HUDEP-2 (cell line): ENCODE data around the gene WNT6.

Experiments used
- DNase-seq, 76 experiments: peaks; one replicate each; lab custom pipeline; 2025; ENCODE audit not compliant: unreplicated experiment in 76 of 76; lab: John Stamatoyannopoulos, UW

The WNT6 gene

DNA sequence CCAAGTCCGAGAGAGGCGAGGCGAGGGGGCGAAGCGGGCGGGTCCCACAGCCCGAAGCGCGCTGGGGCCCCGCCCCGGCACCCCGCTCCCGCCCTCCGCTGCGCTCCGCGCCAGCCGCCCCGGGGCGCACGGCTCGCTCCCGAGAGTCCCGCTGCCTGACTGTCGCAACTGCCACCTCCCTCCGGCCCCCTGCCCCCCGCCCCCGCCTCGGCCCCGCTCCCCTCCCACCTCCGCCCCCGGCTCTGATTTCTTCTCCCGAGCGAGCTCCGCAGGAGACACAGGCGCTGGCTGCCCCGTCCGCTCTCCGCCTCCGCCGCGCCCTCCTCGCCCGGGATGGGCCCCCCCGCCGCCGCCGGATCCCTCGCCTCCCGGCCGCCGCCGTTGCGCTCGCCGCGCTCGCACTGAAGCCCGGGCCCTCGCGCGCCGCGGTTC, at the start of gene WNT6:
Gene WNT6 (plus strand): TSS at position 250 of the 432 bp plus-strand sequence. CDS start 233 bp downstream, outside the sequence.
- no peak for DNase-seq

DNA sequence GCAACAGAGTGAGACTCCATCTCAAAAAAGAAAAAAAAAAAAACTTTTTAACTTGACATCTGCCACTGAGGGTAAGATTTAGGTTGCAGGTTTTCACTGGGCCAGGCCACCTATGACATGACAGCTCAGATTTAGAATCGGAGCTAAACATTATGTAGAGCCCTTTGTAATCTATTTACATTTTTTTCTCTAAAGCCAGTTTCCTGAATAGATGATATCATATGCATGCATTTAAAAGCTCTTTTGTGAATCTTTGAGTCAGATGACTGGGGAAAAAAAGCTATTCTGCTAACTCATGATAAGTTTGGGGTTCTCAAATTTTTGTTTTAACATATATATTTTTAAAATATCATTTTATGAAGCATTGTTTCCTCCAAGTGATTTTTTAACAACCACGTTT, 49.3 kb upstream of the WNT6 start:
- no peak for DNase-seq

DNA sequence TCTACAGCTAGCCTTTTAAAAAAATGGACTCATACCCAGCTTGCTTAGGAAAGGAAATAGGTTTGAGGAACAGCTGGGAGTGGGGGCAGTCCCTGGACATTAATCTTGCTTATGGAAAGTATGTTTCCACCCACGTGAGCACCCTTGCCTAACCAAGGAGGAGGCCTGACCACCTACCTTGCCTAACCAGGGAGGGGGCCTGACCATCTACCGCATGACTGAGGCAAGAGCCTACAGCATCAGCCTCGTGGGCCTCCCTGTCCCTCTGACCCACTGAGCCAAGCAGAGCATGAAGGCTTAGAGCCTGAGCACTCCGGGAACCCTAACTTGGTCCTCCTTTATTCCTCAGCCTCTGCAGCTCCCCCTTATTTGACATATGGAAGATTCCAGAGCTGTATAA, 48.2 kb upstream of the WNT6 start:
- no peak for DNase-seq

DNA sequence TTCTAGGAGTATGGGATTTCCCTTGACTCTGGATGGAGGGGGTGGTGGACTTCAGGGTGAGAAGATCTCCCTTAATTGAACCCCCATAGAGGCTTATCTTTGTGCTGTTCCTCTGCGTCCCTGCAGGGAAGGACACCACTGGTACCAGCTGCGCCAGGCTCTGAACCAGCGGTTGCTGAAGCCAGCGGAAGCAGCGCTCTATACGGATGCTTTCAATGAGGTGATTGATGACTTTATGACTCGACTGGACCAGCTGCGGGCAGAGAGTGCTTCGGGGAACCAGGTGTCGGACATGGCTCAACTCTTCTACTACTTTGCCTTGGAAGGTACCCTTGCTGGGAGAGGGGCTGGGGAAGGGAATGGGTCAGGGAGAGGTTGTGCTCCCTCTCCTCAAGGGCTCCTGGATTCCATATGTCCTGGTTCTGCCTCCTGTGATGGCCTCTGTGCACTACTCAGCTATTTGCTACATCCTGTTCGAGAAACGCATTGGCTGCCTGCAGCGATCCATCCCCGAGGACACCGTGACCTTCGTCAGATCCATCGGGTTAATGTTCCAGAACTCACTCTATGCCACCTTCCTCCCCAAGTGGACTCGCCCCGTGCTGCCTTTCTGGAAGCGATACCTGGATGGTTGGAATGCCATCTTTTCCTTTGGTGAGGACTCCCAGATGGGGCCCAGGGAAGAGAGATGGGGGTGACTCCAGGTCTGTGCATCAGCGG, 47.3 kb upstream of the WNT6 start:
- no peak for DNase-seq

DNA sequence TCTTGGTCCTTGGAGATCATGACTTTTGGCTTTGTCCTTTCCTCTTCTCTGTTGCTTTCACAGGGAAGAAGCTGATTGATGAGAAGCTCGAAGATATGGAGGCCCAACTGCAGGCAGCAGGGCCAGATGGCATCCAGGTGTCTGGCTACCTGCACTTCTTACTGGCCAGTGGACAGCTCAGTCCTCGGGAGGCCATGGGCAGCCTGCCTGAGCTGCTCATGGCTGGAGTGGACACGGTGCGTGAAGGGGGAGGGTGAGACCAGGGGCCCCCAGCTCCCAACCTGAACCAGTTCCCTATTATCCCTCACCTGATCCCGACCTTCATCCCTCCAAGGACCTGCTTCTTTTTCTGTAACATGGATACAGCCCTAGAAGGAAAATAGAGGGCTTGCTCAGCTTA, 46.7 kb upstream of the WNT6 start:
- no peak for DNase-seq

DNA sequence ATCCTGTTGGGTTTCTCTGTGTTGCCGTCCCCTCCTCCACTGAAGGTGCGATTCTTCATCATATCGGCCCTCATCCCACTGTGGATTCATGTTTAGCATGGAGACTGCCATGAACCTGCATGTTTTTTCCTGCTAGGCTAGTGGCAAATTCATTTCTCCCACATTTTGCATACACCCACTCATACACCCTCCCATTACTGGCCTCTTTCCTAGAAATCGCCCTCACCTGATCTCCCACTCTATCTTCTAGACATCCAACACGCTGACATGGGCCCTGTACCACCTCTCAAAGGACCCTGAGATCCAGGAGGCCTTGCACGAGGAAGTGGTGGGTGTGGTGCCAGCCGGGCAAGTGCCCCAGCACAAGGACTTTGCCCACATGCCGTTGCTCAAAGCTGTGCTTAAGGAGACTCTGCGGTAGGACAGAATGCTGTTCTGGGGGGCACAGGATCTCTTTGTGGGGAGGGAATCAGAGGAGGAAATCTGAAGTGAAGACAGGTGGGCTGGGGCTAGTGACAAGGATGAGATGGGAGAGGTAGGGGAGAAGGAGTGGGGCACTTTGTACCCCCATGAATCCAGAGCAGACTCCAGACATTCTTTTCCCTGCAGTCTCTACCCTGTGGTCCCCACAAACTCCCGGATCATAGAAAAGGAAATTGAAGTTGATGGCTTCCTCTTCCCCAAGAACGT, 45.7 kb upstream of the WNT6 start:
- DNase-seq, result no peak

DNA sequence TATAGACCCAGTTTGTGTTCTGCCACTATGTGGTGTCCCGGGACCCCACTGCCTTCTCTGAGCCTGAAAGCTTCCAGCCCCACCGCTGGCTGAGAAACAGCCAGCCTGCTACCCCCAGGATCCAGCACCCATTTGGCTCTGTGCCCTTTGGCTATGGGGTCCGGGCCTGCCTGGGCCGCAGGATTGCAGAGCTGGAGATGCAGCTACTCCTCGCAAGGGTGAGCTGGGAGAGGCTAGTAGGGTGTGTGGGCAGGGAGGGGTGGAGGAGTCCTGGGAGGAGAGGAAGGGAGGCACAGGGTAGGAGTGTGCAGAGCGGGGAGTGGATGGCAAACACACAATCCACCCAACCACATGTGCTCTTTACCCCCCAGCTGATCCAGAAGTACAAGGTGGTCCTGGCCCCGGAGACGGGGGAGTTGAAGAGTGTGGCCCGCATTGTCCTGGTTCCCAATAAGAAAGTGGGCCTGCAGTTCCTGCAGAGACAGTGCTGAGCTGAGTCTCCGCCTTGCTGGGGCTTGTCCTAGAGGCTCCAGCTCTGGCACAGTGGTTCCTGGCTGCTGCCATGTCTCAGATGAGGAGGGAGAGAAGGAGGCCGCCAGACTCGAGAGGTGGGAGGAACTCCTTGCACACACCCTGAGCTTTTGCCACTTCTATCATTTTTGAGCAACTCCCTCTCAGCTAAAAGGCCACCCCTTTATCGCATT, 44.9 kb upstream of the WNT6 start:
- no peak for DNase-seq

DNA sequence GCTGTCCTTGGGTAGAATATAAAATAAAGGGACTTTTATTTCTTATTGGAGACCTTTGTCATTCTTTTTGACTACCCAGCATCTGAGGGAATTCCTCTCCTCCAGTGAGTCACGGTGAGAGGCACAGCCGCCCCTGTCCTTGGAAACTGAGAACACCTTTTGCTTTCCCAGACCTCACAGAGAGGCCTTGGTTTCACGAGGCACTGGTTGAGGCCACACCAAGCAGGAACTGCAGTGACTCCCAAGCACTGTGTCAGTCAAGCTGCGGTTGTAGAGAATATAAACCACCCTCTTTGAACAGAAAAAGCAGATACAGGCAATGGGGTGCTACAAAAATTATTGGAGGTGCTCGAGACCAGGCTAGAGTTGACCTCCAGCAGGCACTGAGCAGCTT, 44.4 kb upstream of the WNT6 start:
- DNase-seq, result no peak

DNA sequence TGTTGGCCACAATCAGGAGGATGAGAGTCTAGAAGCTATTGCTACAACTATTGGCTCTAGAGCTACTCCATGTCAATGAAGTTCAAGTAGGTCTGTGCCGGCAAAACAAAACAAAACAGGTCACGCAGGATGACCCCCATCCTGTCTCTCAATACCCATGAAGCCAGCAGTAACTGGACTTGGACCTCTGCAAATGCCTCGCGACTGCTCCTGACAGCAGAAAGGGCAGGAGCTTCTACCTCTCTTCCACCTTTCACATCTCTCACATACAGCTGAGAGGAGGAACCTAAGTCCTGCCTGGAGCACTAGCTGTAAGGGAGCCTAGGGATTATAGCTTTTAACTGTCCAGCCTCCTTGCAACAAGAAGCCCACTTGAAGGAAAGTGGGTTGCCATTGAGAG, 44.0 kb upstream of the WNT6 start:
- DNase-seq, result no peak

DNA sequence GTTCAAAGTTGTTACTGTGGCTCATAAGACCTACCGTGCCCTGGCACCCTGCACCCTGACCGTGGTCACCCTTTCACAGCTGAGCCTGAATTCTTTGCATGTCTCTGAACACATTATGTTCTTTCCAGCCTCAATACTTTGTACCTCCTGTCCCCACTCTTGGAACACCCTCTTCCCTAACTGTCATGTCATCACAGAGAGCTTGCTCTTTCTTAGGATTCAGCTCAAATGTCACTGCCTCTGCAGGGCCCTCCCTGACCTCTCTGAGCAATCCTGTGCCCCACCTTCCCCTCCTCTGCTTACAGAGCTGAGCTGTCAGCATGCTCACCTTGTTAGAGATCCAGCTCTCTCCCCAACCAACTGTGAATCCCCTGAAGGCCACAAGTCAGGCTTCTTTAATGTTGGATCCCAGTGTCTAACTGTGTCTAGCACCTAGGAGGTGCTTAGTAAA, 43.0 kb upstream of the WNT6 start:
- DNase-seq, result no peak

DNA sequence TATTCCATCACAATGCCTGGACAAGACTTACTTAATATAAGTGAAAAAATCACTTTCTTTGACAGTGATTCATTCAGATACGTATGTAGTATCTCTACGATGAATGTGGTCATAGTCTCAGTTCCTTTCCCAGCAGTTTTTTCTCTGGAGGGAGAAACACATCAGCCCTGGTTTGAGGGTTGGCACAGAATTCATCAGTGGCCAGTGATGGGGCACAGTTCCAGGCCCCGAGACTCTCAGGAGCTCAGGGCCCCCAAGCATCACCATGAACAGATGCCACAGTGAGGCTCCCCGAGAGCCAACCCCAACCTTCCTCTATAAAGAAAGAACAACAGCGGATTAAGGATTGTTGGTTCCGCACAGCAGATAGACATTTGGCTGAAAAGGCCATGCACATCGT, 40.5 kb upstream of the WNT6 start:
- no peak for DNase-seq

DNA sequence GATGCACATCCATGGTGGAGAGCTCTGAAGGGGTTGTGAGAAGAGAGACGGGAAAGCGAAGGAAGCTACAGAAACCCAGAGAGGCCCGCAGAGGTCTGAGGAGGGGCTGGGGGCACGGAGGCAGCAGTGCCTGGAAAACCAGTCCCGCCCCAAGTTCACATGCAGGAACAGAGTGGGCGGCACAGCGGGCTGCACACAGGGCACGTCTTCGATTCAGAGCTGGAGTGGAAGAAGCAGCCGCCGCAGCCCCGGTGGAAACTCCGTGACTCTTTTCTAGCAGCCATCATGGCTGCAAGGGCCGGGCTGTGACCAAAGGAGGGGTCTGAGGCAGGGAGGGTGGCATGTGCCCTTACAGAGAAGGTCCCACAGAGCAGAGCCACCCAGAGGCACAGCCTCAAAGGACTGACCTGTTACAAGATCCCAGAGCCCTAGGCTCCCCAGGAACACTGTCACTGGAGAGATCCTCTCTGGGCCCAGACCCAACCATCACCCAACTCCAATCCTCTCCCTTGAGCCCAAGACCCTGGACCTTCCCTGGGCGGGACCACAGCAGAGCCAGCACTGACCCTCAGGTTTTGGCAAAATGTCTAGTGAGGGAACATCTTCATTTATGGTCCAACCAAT, 38.7 kb upstream of the WNT6 start:
- no peak for DNase-seq

DNA sequence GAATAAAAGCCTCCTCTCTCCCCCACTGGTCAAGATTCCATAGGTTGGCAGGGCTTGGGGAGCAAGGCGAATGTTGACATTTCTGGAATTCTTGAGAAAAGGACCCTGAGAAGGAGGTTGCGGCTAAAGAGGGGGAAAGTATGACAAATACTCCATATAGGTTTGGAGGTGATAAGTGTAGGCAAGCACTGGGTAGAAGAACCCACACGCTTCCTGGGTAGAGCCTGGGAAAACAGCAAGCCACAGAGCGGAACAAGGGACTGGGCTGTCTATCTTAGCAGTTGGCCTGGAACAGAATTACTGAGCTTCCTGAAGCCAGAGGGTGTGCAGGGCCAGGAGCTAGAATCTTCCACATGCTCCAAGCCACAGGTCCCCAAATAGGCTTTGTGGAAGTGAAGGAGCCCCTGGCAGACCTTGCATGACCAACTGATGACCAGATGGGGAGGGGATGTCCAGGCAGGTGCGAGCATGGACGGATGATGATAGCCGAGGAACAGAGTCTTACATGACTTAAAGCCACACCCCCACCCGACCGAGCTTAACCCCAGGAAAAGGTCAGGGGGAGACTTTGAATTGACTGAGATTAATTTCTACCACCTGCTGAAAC, 37.9 kb upstream of the WNT6 start:
- DNase-seq, result no peak

DNA sequence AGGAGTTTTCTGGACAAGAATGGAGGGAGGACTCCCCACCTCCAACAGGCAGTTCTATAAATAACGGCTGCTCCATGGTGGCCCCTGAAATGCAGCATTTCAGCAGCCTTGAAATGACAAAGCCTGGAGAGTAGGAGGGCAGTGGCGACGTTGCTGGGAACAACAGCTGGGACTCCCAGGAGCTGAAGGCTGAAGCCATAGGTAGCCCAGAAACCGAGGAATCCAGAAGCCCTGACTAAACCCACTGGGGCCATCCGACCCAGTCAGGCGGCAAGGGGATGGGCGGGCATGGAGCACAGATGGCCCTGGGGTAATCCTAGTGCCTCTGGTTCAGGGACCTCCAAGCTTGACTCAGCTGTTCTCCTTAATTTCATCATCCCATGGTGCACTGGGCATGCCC, 37.0 kb upstream of the WNT6 start:
- DNase-seq, result no peak

DNA sequence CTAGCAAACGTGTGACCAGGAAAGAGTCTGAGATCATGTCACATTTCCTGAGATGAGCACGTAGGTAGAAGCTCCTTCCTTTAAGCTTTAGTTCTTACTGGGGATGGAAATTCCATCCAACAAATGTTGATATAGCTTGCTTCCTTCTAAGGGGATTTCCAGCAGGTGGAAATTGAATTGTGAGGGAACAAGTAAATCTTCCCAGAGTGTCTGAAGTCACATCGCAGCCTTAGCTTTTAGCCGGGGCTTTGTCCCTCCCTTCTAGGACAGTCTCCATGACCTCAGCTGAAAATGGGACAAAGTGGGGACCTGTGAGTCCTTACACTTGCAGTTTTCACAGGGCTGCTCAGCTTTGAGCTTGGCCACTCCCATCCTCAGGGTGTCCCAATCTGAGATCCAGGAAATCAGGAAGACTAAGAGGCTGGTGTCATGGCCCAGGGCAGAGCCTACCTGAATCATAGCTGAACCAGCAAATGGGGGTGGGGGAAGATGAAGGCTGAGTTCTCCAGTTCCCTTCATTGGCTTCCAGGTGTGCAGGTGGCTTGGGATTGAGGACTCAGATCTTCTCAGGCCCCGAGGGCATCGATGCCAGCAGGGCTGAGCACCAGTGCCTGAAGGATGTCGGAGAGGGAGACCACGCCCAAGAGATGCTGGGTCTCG, 36.3 kb upstream of the WNT6 start:
- no peak for DNase-seq

DNA sequence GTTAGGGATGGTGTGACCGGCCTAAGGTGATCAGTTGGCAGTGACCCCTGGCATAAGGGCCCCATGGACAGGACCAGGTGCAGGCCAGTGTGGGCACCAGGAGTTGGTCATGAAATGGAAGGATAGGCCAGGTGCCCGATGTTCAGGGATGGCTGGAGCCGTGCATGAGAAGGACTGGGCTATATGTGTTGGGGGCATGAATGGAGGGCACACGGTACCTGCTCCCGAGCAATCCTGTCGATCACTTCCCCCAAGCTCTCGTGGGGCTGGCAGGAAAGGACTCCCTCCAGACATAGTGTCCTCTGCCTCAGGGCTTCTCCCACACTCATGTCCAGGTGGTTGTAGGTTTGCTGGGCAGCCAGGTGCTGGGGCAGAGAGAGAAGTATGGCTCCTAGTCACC, 35.6 kb upstream of the WNT6 start:
- no peak for DNase-seq

DNA sequence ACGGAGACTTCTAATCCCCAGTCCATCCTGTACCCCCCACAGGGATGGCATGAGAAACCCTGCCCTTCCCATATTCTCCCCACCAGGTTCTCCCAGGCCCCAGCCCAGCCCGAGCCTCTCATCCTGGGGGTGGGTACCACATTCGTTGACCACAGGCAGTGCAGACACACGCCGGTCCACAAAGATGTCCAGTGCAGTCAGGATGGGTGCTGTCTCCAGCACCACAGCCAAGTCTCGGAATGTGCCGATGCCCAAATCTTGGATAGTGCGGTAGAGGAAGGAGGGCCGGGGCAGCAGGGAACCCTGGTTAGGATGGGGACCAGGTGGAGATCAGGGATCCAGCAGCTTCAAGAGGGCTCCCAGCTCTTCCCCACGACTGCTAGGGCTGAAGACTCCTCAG, 32.8 kb upstream of the WNT6 start:
- DNase-seq, result no peak

DNA sequence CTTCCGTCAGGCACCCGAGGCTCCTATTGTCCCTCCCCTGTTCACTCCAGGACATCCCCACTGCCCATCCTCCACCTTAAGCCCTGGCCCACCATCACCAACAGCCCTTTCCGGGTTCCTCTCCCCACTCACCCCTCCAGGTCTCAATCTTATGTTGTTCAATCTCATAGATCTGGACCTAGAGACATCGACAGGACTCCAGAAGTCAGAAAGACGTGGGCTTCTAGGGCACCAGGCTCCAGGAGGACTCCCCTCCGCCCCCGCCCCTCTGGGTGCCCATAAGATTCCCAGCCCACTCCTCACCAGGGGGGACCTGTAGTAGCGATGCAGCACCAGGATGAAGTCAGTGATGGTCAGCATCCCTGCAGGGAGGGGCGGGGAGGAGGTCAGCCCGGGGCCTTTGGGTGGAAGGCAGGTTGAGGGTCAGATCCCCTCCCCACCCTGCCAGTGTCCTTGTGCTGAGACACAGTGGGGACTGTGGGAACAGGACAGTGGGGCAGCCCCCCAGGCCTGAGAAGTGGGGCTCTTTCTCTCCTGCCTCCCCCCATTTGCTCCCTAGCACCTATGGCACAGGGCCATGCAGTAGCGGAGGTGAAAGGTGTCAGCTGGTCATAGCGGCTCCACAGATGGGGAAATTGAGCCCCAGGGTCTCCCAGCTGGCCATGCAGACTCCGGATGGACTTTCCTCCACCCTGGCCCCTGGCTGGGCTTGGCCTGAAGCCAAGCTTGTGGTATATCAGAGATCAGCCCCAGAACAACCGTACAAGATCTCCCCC, 31.7 kb upstream of the WNT6 start:
- no peak for DNase-seq

DNA sequence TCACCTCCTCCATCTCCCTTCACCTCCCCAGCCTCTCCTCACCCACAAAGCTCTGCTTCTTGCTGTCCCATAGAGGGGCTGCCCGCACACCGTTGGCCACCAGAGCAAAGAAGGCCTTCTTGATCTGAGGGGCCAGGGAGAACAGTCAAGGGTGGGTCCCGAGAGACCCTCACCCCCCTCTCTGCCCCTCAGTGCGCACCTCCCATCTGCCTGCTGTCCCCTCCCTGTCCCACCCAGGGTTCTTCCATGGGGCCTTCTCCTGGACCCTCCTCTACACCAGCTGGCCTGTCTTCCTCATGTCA, 31.2 kb upstream of the WNT6 start:
- no peak for DNase-seq

DNA sequence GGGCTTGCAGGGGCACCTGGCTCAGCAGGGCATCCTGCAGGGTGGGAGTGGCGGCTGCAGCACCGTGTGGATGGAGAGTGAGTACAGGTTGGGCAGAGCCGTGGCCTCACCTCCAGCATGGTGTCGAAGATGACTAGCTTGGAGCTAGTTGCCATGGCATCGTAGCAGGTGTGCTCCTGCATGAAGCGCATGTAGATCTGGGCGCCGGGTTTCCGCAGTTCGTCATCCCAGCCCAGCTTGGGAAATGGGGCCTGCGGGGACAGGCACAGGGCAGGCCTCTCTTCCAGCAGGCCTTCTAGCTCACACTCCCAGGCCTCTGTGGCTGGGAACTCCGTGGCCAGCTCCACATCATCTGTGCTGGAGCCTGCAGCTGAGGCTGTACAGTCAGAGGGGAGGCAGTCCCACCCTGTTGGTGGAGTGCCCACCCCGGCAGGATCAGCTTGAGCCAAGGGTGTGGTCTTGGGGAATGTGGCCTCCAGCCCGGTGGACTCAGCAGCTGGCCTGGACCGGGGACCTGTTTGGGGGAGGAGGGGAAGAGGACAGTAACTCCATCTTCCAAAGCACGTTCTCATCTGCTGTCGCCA, 29.6 kb upstream of the WNT6 start:
- no peak for DNase-seq
